Measurements from ENCODE around the gene FAM222B. TPM values are rescaled to one million over a fixed set of nuclear protein-coding genes. Genes with fewer than 3 reads are reported as not detected.

FAM222B gene
- total and polyA plus RNA-seq, 9 of the 15 experiments (the other 6 are each of a cell fraction or from before 2014, with no cell fraction given): 4.0 to 34.6 (median 7.5) TPM

DNA sequence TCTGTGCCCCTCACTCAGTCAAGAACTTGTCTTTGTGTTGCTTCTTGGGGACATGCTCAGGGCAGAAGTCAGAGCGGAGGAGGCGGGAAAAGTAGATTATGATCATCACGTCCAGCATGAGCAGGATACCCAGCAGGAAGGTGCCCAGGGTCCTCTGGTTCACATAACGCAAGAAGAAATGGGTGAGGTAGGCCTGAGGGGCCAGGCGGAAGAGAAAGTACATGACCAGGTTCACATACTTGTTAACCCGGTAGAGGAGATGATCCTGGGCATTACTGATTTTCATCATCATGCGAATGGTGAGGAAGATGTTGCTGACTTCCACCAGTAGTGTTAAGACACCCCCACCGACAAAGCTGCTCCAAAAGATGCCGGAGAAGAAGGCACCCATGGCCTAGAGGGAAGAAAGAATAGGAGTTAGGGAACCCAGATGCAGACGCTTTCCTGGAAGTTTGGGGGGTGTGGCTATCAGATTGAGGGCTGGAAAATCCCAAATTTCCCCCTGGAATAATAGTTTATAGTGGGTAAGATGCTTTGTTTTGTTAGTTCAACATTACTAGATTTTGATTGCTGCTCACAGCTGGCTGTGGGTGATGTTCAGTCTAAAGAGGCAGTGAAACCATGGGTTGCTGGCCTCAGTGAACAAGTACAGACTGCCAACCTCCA lies 118.0 kb downstream of the FAM222B start (continued):
- no peak for TF ChIP-seq ZBTB2 (IDR thresholded peaks at IDR 0.05)
- 0 out of 2 replicates have a peak, but pooled peaks have one; percentile 8 for TF ChIP-seq ZNF444 (CRISPR knock-in tag; IDR thresholded peaks at IDR 0.05)
- TF ChIP-seq PPARD (CRISPR knock-in tag; IDR thresholded peaks at IDR 0.05): no peak
- TF ChIP-seq, protein P1, sequence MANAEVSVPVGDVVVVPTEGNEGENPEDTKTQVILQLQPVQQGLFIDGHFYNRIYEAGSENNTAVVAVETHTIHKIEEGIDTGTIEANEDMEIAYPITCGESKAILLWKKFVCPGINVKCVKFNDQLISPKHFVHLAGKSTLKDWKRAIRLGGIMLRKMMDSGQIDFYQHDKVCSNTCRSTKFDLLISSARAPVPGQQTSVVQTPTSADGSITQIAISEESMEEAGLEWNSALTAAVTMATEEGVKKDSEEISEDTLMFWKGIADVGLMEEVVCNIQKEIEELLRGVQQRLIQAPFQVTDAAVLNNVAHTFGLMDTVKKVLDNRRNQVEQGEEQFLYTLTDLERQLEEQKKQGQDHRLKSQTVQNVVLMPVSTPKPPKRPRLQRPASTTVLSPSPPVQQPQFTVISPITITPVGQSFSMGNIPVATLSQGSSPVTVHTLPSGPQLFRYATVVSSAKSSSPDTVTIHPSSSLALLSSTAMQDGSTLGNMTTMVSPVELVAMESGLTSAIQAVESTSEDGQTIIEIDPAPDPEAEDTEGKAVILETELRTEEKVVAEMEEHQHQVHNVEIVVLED (CRISPR knock-in tag; IDR thresholded peaks at IDR 0.05): no peak
- no peak for TF ChIP-seq SRSF3 (IDR thresholded peaks at IDR 0.05; ENCODE audit: insufficient read depth, low read length)
- TF ChIP-seq UBTF (IDR thresholded peaks at IDR 0.05; ENCODE audit: borderline replicate concordance in 1 of 2, low read depth in 2 of 2, low read length in 2 of 2): no peak
- TF ChIP-seq ZNF263 (CRISPR knock-in tag; IDR thresholded peaks at IDR 0.05; ENCODE audit: borderline replicate concordance): peak; percentile 52; the same call in 1 of the 2 replicates
- TF ChIP-seq POLR2AphosphoS2 (IDR thresholded peaks at IDR 0.05; ENCODE audit: low read length): peak; percentile 94; the same call in 1 of the 2 replicates
- no peak for TF ChIP-seq ZNF717 (CRISPR knock-in tag; IDR thresholded peaks at IDR 0.05)
- peak; percentile 35; the same call in 1 of the 2 replicates for TF ChIP-seq RNF219 (CRISPR knock-in tag; IDR thresholded peaks at IDR 0.05)
- peak; percentile 20 for TF ChIP-seq HMGN3 (IDR thresholded peaks at IDR 0.05; ENCODE audit: borderline replicate concordance, extremely low read depth, insufficient read length, low read depth, low read length)
- peak; percentile 77 for TF ChIP-seq POLR2A (conservative IDR thresholded peaks at IDR 0.05)
- peak; percentile 56 for TF ChIP-seq ZNF436 (CRISPR knock-in tag; IDR thresholded peaks at IDR 0.05)
- TF ChIP-seq THAP12 (CRISPR knock-in tag; IDR thresholded peaks at IDR 0.05): no peak
- 0 out of 2 replicates have a peak, but pooled peaks have one; percentile 4 for TF ChIP-seq ZBED1 (IDR thresholded peaks at IDR 0.05)

Measured in K562 (cell line).